ENCODE measurements around the gene LDAF1. TPM values are rescaled to one million over a fixed set of nuclear protein-coding genes. Genes with fewer than 3 reads are reported as not detected.

The LDAF1 gene
- total RNA-seq, 1 experiment from 2014 or later = 18.7 TPM

DNA sequence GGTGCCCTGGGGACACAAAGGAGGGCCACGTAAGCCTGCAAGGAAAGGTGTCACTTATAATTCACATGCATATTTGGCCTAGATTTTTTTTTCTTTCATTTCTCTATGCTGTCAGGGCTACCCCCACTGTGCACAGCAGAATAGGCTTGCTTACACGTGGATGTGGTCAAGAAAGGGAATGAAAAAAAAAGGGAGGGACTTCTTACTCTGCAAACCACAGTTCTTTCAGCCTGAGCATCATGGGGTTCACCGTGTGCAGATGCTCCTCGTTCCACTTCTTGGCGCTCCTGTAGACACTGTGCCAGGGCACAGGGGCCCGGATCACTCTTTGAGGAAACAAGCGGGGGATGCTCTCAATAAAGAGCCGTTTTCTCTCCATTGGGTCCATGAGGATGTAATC, 24.4 kb upstream of the LDAF1 start:
- Histone ChIP-seq H4K8ac (replicated peaks; ENCODE audit: insufficient read length, low read depth, low read length) (no peak overlapping the region), H2BK15ac (ENCODE audit: low read depth, low read length) (no peak overlapping the region), H4K91ac (ENCODE audit: insufficient read length, low read depth, low read length) (no peak overlapping the region), H3K9me3 (ENCODE audit: control insufficient read depth, low read depth, low read length) (no peaks in the 10 kb centered on the region), H3K18ac (ENCODE audit: insufficient read length, low read depth, low read length) (no peak overlapping the region), H2BK12ac (ENCODE audit: insufficient read length, low read depth, low read length) (no peak overlapping the region), H2BK5ac (ENCODE audit: insufficient read length, low read length) (no peak overlapping the region), H2BK20ac (ENCODE audit: low read depth, low read length, poor library complexity, severe bottlenecking) (no peak overlapping the region), H2AK5ac (ENCODE audit: insufficient read length, low read length) (no peak overlapping the region), H4K20me1 (ENCODE audit: control insufficient read depth, insufficient read depth, insufficient read length) (no peaks in the 10 kb centered on the region), H3K9ac (ENCODE audit: extremely low read depth, insufficient read length, low read length) (no peak overlapping the region), H3K56ac (ENCODE audit: insufficient read length, low read depth, low read length) (no peak overlapping the region), H4K5ac (ENCODE audit: insufficient read length, low read depth, low read length) (no peak overlapping the region), H2BK120ac (ENCODE audit: low read depth, low read length, poor library complexity, severe bottlenecking) (no peak overlapping the region), H3K27ac (ENCODE audit: insufficient read length, low read depth, low read length) (no peak overlapping the region), H3K23ac (ENCODE audit: insufficient read length, low read depth, low read length) (no peak overlapping the region), H2AFZ (ENCODE audit: low read length) (no peak overlapping the region), H3K4me1 (ENCODE audit: insufficient read depth, low read length) (peaks cover 2% of the 10 kb centered on the region; the same call in 1 of the 2 replicates), H3K27me3 (ENCODE audit: insufficient read depth, low read length) (no peaks in the 10 kb centered on the region), H3K79me1 (ENCODE audit: insufficient read depth, low read depth, low read length, poor library complexity, severe bottlenecking) (no peaks in the 10 kb centered on the region), H3K4ac (ENCODE audit: low read depth, low read length) (no peak overlapping the region), H3K79me2 (ENCODE audit: insufficient read depth, low read length) (no peaks in the 10 kb centered on the region), H3K14ac (ENCODE audit: insufficient read depth, low read length) (no peak overlapping the region), H3T11ph (ENCODE audit: low read length) (no peak overlapping the region), H3K23me2 (ENCODE audit: insufficient read length, low read depth, low read length, poor library complexity, severe bottlenecking) (no peaks in the 10 kb centered on the region), H3K4me2 (ENCODE audit: insufficient read depth, insufficient read length, low read length) (no peak overlapping the region)
- Mint-ChIP-seq H3K9me3 (no peaks in the 10 kb centered on the region), H3K36me3 (ENCODE audit: insufficient read depth in 1 of 3, low read depth in 3 of 3) (no peaks in the 10 kb centered on the region), H3K27ac (0 out of 7 replicates have a peak overlapping the region, but pooled peaks of 1 of the 3 experiments have one; percentile 72), H3K27me3 (ENCODE audit: low read depth) (no peaks in the 10 kb centered on the region), H3K4me3 (no peak overlapping the region), H3K4me1 (peaks cover 17 to 18% of the 10 kb centered on the region in 2 experiments)
- WGBS (ENCODE audit: extremely low coverage, insufficient read length, low lambda C conversion rate) = no CpG with 5 or more reads among the region's 8 CpGs
- TF ChIP-seq, protein P1, sequence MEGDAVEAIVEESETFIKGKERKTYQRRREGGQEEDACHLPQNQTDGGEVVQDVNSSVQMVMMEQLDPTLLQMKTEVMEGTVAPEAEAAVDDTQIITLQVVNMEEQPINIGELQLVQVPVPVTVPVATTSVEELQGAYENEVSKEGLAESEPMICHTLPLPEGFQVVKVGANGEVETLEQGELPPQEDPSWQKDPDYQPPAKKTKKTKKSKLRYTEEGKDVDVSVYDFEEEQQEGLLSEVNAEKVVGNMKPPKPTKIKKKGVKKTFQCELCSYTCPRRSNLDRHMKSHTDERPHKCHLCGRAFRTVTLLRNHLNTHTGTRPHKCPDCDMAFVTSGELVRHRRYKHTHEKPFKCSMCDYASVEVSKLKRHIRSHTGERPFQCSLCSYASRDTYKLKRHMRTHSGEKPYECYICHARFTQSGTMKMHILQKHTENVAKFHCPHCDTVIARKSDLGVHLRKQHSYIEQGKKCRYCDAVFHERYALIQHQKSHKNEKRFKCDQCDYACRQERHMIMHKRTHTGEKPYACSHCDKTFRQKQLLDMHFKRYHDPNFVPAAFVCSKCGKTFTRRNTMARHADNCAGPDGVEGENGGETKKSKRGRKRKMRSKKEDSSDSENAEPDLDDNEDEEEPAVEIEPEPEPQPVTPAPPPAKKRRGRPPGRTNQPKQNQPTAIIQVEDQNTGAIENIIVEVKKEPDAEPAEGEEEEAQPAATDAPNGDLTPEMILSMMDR (conservative IDR thresholded peaks at IDR 0.05) = no peak
- DNase-seq = no peak
